ENCODE results near the gene UBE2O.
A peak's percentile ranks its signal among the peaks of the same experiment; 100 is the strongest.

UBE2O gene

GRCh38 chr17:76395980-76396379, 57.0 kb downstream of the UBE2O start:
- no peak for DNase-seq (ENCODE audit: low read depth in 2 of 2, low spot score in 1 of 2)

- DNase-seq (ENCODE audit: low read depth in 2 of 2, low spot score in 1 of 2), result no peak
Observed at GRCh38 chr17:76394166-76394565, 58.8 kb downstream of the UBE2O start.

- no peak for DNase-seq (ENCODE audit: low read depth in 2 of 2, low spot score in 1 of 2)
Observed at GRCh38 chr17:76391200-76391715, 61.7 kb downstream of the UBE2O start.

- no peak for DNase-seq (ENCODE audit: low read depth in 2 of 2, low spot score in 1 of 2)
Observed at GRCh38 chr17:76390003-76390421, 62.9 kb downstream of the UBE2O start.

- DNase-seq (ENCODE audit: low read depth in 2 of 2, low spot score in 1 of 2), result no peak
Observed at GRCh38 chr17:76388966-76389888, 63.7 kb downstream of the UBE2O start.

GRCh38 chr17:76386966-76387765, 65.8 kb downstream of the UBE2O start:
- DNase-seq (ENCODE audit: low read depth in 2 of 2, low spot score in 1 of 2), result no peak

- peak; percentile 67 to 74 for DNase-seq (ENCODE audit: low read depth in 2 of 2, low spot score in 1 of 2)
Observed at GRCh38 chr17:76385892-76386786, 66.8 kb downstream of the UBE2O start.

- DNase-seq (ENCODE audit: low read depth in 2 of 2, low spot score in 1 of 2), result peak in 1 of 2 donors; percentile 27
Observed at GRCh38 chr17:76384987-76385891, 67.7 kb downstream of the UBE2O start.

- DNase-seq (ENCODE audit: low read depth in 2 of 2, low spot score in 1 of 2), result peak; percentile 19 to 42
Observed at GRCh38 chr17:76384222-76384986, 68.5 kb downstream of the UBE2O start, which contains the start of gene SPHK1. Gene SPHK1 (plus strand): TSS chr17:76384609. CDS start chr17:76385645, 1,036 bp downstream.

- peak in 1 of 2 donors; percentile 18 for DNase-seq (ENCODE audit: low read depth in 2 of 2, low spot score in 1 of 2)
Observed at GRCh38 chr17:76383546-76384221, 69.3 kb downstream of the UBE2O start.

- peak in 1 of 2 donors; percentile 29 for DNase-seq (ENCODE audit: low read depth in 2 of 2, low spot score in 1 of 2)
Observed at GRCh38 chr17:76382803-76383545, 70.0 kb downstream of the UBE2O start.

GRCh38 chr17:76382351-76382802, 70.6 kb downstream of the UBE2O start:
- no peak for DNase-seq (ENCODE audit: low read depth in 2 of 2, low spot score in 1 of 2)

- DNase-seq (ENCODE audit: low read depth in 2 of 2, low spot score in 1 of 2), result no peak
Observed at GRCh38 chr17:76381633-76382350, 71.2 kb downstream of the UBE2O start.

- no peak for DNase-seq (ENCODE audit: low read depth in 2 of 2, low spot score in 1 of 2)
Observed at GRCh38 chr17:76379646-76380376, 73.1 kb downstream of the UBE2O start.

GRCh38 chr17:76379275-76379641, 73.7 kb downstream of the UBE2O start:
- DNase-seq (ENCODE audit: low read depth in 2 of 2, low spot score in 1 of 2), result no peak
